IPS-NIHi11 (cell line): ENCODE data around the gene CYP4F8.
A peak's percentile ranks its signal among the peaks of the same experiment; 100 is the strongest.

Experiments used
- DNase-seq: peaks from one replicate; pipeline ENCODE4 v3.0.0; 2012; ENCODE audit warnings: mixed read lengths, low spot score

CYP4F8 gene

GRCh38 chr19:15616183-15616582, 1.2 kb downstream of the CYP4F8 start:
- no peak for DNase-seq

GRCh38 chr19:15616627-15617270, 1.7 kb downstream of the CYP4F8 start:
- DNase-seq, result no peak

- DNase-seq, result no peak
Measured at GRCh38 chr19:15618321-15618720, 3.3 kb downstream of the CYP4F8 start.

- DNase-seq, result no peak
Measured at GRCh38 chr19:15621801-15622200, 6.8 kb downstream of the CYP4F8 start.

GRCh38 chr19:15622991-15623390, 8.0 kb downstream of the CYP4F8 start:
- no peak for DNase-seq

GRCh38 chr19:15623711-15624318, 8.8 kb downstream of the CYP4F8 start:
- DNase-seq, result peak; percentile 23

GRCh38 chr19:15628236-15629002, 13.4 kb downstream of the CYP4F8 start:
- no peak for DNase-seq

GRCh38 chr19:15629003-15629880, 14.2 kb downstream of the CYP4F8 start:
- DNase-seq, result peak; percentile 37

- peak; percentile 24 for DNase-seq
Measured at GRCh38 chr19:15631817-15632216, 16.8 kb downstream of the CYP4F8 start.

- no peak for DNase-seq
Measured at GRCh38 chr19:15633082-15633835, 18.2 kb downstream of the CYP4F8 start.

GRCh38 chr19:15634105-15634504, 19.1 kb downstream of the CYP4F8 start:
- no peak for DNase-seq

GRCh38 chr19:15635016-15635805, 20.2 kb downstream of the CYP4F8 start:
- no peak for DNase-seq

- no peak for DNase-seq
Measured at GRCh38 chr19:15636026-15636425, 21.0 kb downstream of the CYP4F8 start.

- no peak for DNase-seq
Measured at GRCh38 chr19:15639596-15639995, 24.6 kb downstream of the CYP4F8 start.

- peak; percentile 39 for DNase-seq
Measured at GRCh38 chr19:15640294-15640903, 25.4 kb downstream of the CYP4F8 start, which contains the start of gene CYP4F3. CYP4F3 (plus strand) TSS chr19:15640897; CDS start chr19:15641416, 519 bp downstream.

- DNase-seq, result no peak
Measured at GRCh38 chr19:15640904-15641597, 26.0 kb downstream of the CYP4F8 start.

GRCh38 chr19:15641901-15642491, 27.0 kb downstream of the CYP4F8 start:
- DNase-seq, result no peak

- DNase-seq, result no peak
Measured at GRCh38 chr19:15642807-15643206, 27.8 kb downstream of the CYP4F8 start.

- no peak for DNase-seq
Measured at GRCh38 chr19:15643387-15643786, 28.4 kb downstream of the CYP4F8 start.
